ENCODE data around the gene EMB.
"Not testable (repeated sequence)": the region's sequence is repeated elsewhere in the genome, so short reads cannot be mapped to it uniquely, and the experiment has no call there.

DNA sequence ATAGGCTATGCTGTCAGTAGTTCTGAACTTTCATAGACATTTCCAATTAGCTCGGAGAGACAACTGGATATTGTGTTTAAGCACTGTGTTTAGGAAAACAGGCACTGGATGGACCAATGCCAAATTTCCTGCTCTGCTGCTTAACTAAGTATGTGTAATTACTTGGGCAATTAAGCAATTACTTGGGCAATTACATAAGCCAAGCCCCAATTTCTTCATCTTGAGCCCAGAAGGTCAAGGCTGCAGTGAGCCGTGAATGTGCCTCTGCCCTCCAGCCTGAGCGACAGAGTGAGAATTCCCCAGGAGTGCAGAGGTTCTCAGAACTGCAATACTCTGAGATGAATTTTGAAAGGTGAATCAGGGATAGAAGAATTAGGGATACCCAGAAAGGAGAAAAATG, 3.0 kb downstream of the EMB start:
- TF ChIP-seq, protein P1, sequence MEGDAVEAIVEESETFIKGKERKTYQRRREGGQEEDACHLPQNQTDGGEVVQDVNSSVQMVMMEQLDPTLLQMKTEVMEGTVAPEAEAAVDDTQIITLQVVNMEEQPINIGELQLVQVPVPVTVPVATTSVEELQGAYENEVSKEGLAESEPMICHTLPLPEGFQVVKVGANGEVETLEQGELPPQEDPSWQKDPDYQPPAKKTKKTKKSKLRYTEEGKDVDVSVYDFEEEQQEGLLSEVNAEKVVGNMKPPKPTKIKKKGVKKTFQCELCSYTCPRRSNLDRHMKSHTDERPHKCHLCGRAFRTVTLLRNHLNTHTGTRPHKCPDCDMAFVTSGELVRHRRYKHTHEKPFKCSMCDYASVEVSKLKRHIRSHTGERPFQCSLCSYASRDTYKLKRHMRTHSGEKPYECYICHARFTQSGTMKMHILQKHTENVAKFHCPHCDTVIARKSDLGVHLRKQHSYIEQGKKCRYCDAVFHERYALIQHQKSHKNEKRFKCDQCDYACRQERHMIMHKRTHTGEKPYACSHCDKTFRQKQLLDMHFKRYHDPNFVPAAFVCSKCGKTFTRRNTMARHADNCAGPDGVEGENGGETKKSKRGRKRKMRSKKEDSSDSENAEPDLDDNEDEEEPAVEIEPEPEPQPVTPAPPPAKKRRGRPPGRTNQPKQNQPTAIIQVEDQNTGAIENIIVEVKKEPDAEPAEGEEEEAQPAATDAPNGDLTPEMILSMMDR (IDR thresholded peaks at IDR 0.05; ENCODE audit: poor library complexity) = not testable (repeated sequence)
- not testable (repeated sequence) for TF ChIP-seq EZH2 (IDR thresholded peaks at IDR 0.05; ENCODE audit: borderline replicate concordance); EZH2phosphoT487 (IDR thresholded peaks at IDR 0.05; ENCODE audit: low read depth, severe bottlenecking, unreplicated experiment)

Data from hepatocyte (in vitro differentiated cells).